Left lung (tissue), 10 donors: ENCODE measurements around the gene SPINK2. TPM values are rescaled to one million over a fixed set of nuclear protein-coding genes. Genes with fewer than 3 reads are reported as not detected.
A peak's percentile ranks its signal among the peaks of the same experiment; 100 is the strongest.

Experiments
- ATAC-seq: fragments of 200-7000 bp; cut with Tn5 transposase; one replicate; pipeline ENCODE4 v1.9.1; 2020; ENCODE audit warnings: moderate library complexity
- DNase-seq, 4 donors: peaks; one replicate each; pipeline ENCODE4 v3.0.0-alpha.2; 2013 to 2020
- H3K27ac ChIP-seq, 2 donors: fragments of 200-600 bp; sonication (generic) in 1 of 2; one replicate each; pipeline versions ENCODE4 v1.5.0 to v1.8.0; 2020 to 2021
- H3K27me3 ChIP-seq, 2 donors: fragments of 200-600 bp; sonication (generic) in 1 of 2; one replicate each; pipeline versions ENCODE4 v1.5.0 to v1.8.0; 2020 to 2021
- H3K36me3 ChIP-seq, 2 donors: fragments of 200-600 bp; sonication (generic) in 1 of 2; one replicate each; pipeline versions ENCODE4 v1.5.0 to v1.8.0; 2020 to 2021
- H3K4me1 ChIP-seq, 2 donors: fragments of 200-600 bp; one replicate each; pipeline ENCODE4 v1.8.0; 2021
- H3K4me3 ChIP-seq, 2 donors: fragments of 200-600 bp; sonication (generic) in 1 of 2; one replicate each; pipeline versions ENCODE4 v1.5.0 to v1.8.0; 2020 to 2021; ENCODE audit warnings: mild to moderate bottlenecking in 1 of 2
- H3K9me3 ChIP-seq, 2 donors: fragments of 200-600 bp; sonication (generic) in 1 of 2; one replicate each; pipeline versions ENCODE4 v1.5.0 to v1.8.0; 2020 to 2021
- intact Hi-C, 2 donors: fragments of 100-400 bp; cut with DNase I; formaldehyde crosslinking; loops; one replicate each; pipeline versions ENCODE4 v1.11.2 to v1.14.2; 2022
- polyA plus RNA-seq, 6 donors: library from polyadenylated mRNA; unstranded; fragments of 120-200 nt; gene quantifications; one replicate each; pipeline ENCODE4 v1.2.1, GENCODE V29; 2013; ENCODE audit not compliant: insufficient read length in 6 of 6
- total RNA-seq, 2 donors: library from RNA; stranded (reverse); fragmentation: NEBNext Ultra II Directional; extraction: Animal tissue kit (Norgen Biotek cat#: 25700); gene quantifications; one replicate each; pipeline ENCODE4 v1.2.1, GENCODE V29; 2021
- TF ChIP-seq, protein P1 (sequence below), 2 donors: fragments of 200-600 bp; sonication (generic) in 1 of 2; IDR thresholded peaks; one replicate each; pipeline versions ENCODE4 v1.5.0 to v1.8.0; 2021; ENCODE audit warnings: antibody characterized with exemption in 2 of 2
- donor health status: DM: no; HTN: yes; CAD: no.
- donor health status: DM: no; HTN: no; CAD: no.

SPINK2 gene
- total and polyA plus RNA-seq, 8 donors, result 0.37 to 0.81 (median 0.44) TPM; not detected in 3

DNA sequence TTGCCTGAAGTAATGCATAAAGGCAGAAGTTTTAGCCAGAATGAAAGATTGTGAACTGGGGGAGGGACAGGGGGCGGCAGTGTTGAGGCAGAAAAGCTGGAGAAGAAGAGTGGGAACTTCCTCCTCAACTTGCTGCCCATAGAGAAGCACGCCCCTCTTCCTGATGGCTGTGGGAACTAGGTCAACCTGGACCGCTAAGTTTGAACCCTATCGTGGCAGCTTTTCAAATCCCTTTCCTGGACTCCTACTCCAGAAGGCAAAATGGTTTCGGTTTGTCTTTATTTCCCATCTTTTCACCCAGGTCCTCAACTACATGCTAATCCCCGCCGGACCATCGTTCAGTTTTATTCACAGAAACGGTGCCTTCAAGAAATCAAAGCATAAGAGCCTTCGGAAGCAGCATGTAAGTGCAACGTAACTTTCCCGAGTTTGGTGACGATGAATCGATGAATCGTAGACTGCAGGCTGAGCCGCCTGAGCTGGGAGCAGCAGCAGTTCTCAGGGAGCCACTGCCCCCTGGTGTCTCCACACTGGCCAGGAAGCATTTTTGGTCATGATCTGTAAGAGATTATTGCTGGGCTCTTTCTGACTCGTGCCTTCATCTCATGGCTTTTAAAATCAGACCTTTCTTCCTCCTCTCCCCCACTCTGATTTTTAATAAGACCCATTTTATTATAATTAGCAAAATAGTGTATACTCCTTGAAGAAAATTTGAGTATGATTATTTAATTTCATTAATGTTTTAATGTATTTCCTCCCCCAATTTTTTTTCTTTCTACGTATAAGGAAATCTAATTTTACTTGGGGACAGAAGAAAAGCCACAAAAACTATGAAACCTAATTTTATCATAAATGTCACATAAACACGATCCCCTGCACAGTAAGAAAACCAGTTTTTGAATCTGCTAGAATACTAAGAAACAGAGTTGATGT is 21.4 kb downstream of the SPINK2 start:
- intact Hi-C loops, result loop anchor here in 1 of 2 donors (5.0 to 10.0 kb wide), 3 partner anchors 145 to 373 kb away; no protein-coding TSS in a partner anchor
- peak overlapping the region; percentile 32 to 42 for H3K4me3 ChIP-seq
- peaks cover 0 to 8% of the 10 kb centered on the region in 2 donors for H3K4me1 ChIP-seq
- H3K27me3 ChIP-seq, result no peaks in the 10 kb centered on the region
- no peaks in the 10 kb centered on the region for H3K36me3 ChIP-seq
- ATAC-seq (peak; percentile 100), DNase-seq (peak; percentile 85 to 94 (median 86))
- peak overlapping the region; percentile 34 to 80 for H3K27ac ChIP-seq
- TF ChIP-seq, protein P1, sequence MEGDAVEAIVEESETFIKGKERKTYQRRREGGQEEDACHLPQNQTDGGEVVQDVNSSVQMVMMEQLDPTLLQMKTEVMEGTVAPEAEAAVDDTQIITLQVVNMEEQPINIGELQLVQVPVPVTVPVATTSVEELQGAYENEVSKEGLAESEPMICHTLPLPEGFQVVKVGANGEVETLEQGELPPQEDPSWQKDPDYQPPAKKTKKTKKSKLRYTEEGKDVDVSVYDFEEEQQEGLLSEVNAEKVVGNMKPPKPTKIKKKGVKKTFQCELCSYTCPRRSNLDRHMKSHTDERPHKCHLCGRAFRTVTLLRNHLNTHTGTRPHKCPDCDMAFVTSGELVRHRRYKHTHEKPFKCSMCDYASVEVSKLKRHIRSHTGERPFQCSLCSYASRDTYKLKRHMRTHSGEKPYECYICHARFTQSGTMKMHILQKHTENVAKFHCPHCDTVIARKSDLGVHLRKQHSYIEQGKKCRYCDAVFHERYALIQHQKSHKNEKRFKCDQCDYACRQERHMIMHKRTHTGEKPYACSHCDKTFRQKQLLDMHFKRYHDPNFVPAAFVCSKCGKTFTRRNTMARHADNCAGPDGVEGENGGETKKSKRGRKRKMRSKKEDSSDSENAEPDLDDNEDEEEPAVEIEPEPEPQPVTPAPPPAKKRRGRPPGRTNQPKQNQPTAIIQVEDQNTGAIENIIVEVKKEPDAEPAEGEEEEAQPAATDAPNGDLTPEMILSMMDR (IDR thresholded peaks at IDR 0.05), result peak; percentile 69 to 72
- no peaks in the 10 kb centered on the region for H3K9me3 ChIP-seq

DNA sequence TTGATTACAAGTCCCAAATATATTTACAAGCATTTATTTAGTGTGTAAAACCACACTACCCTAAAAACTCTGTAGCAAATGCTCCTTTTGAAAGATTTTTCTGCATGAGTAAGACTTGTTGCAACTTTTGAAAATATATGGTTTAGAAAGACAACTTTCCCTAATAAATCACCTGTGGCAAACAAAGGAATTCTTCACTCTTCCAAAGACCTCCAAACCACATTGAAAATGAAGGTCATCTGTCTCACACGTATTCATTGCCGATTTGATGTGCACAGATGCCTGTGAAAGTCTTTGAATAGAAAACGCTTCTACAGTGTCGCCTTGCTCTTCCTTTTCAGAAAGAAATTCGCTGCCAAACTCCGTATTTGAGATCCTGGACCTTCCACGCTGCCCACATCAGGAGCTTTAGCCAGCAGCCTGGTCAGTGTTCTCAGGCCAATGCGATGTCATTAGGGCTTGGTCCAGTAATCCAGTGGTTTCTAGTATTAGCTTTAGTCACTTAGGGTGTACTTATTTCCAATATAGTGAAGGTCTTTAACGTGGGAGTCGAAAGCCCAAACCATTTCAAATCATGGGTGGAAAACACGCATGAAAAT is 22.2 kb downstream of the SPINK2 start:
- ATAC-seq (peak; percentile 27), DNase-seq (no peak)
- intact Hi-C loops, result loop anchor here in 1 of 2 donors (5.0 to 10.0 kb wide), 2 partner anchors 144 to 372 kb away; no protein-coding TSS in a partner anchor
- peaks cover 0 to 8% of the 10 kb centered on the region in 2 donors for H3K4me1 ChIP-seq
- no peaks in the 10 kb centered on the region for H3K27me3 ChIP-seq
- peak overlapping the region in 1 of 2 donors; percentile 42 for H3K4me3 ChIP-seq
- no peaks in the 10 kb centered on the region for H3K9me3 ChIP-seq
- H3K27ac ChIP-seq, result peak overlapping the region; percentile 34 to 80
- TF ChIP-seq, protein P1 (IDR thresholded peaks at IDR 0.05), result no peak
- H3K36me3 ChIP-seq, result no peaks in the 10 kb centered on the region

DNA sequence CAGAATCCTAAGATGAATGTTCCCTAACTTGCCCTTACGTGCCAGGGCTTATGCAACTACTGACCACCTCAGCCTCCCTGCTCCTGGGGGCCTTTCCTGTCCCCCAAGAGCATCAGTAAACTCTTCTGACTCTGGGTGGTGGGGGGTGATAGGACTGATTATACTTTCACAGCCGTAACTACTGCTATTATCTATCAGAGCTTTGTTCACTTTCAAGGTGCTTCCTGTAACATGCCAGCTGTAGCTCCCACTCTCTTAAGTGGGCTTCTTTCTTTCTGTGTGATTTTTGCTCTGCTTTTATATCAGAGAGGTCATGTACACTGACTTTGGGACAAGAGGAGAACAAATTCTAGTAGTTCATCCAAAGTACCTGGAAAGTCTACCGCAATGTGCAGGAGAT is 25.3 kb downstream of the SPINK2 start:
- H3K4me3 ChIP-seq, result no peak overlapping the region
- intact Hi-C loops, result loop anchor here in 1 of 2 donors (5.0 to 10.0 kb wide), 2 partner anchors 141 to 369 kb away; no protein-coding TSS in a partner anchor
- H3K9me3 ChIP-seq, result no peaks in the 10 kb centered on the region
- peaks cover 0 to 8% of the 10 kb centered on the region in 2 donors for H3K4me1 ChIP-seq
- TF ChIP-seq, protein P1 (IDR thresholded peaks at IDR 0.05), result no peak
- H3K27me3 ChIP-seq, result no peaks in the 10 kb centered on the region
- no peaks in the 10 kb centered on the region for H3K36me3 ChIP-seq
- DNase-seq, result no peak
- no peak for ATAC-seq
- H3K27ac ChIP-seq, result no peak overlapping the region

DNA sequence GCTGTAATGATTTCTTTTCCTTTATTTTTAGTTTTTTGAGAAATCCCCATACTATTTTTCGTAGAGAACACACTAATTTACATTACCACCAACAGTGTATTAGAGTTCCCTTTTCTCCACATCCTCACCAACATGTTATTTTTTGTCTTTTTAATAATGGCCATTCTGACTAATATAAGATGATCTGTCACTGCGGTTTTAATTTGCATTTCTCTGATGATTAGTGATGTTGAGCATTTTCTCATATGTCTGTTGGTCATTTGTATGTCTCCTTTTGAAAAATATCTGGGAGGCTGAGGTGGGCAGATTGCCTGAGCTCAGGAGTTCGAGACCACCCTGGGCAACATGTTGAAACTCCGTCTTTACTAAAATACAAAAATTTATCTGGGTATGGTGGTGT is 30.2 kb downstream of the SPINK2 start:
- H3K4me1 ChIP-seq, result no peaks in the 10 kb centered on the region

More for the DNA sequence above, 30.2 kb downstream of the SPINK2 start:
- Histone ChIP-seq H3K27me3 (no peaks in the 10 kb centered on the region), H3K27ac (no peak overlapping the region), H3K4me3 (no peak overlapping the region), H3K9me3 (no peaks in the 10 kb centered on the region), H3K36me3 (no peaks in the 10 kb centered on the region)
- TF ChIP-seq, protein P1 (IDR thresholded peaks at IDR 0.05), result no peak
- ATAC-seq, result no peak
- DNase-seq, result no peak
- intact Hi-C loops, result loop anchor here in 1 of 2 donors (10.0 kb wide), 1 partner anchor 137 kb away; no protein-coding TSS in a partner anchor
